GM06990 (cell line): ENCODE results near the gene PHACTR3.

Experiments used
- DNase-seq: peaks from one replicate; pipeline ENCODE4 v3.0.0-alpha.2; 2011; ENCODE audit not compliant: insufficient read length; ENCODE audit errors: extremely low read depth
- H3K27me3 ChIP-seq: replicated peaks from 2 replicates; pipeline ENCODE4 v1.6.0; 2011; ENCODE audit warnings: low read length; ENCODE audit not compliant: control insufficient read depth, insufficient read depth
- H3K36me3 ChIP-seq: 2 replicates; pipeline ENCODE4 v1.5.1; 2011; ENCODE audit warnings: low read length; ENCODE audit not compliant: control insufficient read depth, insufficient read depth
- H3K4me3 ChIP-seq: replicated peaks from 2 replicates; pipeline ENCODE4 v1.5.1; 2011; ENCODE audit warnings: low read depth, mild to moderate bottlenecking, control low read depth, low read length
- CTCF ChIP-seq: IDR thresholded peaks from 2 replicates; pipeline ENCODE4 v1.5.1; 2011; ENCODE audit warnings: low read length, control low read depth, mild to moderate bottlenecking, inconsistent platforms; ENCODE audit not compliant: insufficient read depth, poor library complexity, severe bottlenecking

PHACTR3 gene

GRCh38 chr20:59668926-59669850 is 64.8 kb downstream of the PHACTR3 start:
- H3K27me3 ChIP-seq, result no peaks in the 10 kb centered on the region; the same call in none of the 2 replicates
- no peaks in the 10 kb centered on the region for H3K36me3 ChIP-seq
- no peak for TF ChIP-seq CTCF
- H3K4me3 ChIP-seq, result no peak overlapping the region
- no peak for DNase-seq

- no peak for TF ChIP-seq CTCF
- DNase-seq, result no peak
- H3K36me3 ChIP-seq, result no peaks in the 10 kb centered on the region
- no peak overlapping the region for H3K4me3 ChIP-seq
- H3K27me3 ChIP-seq, result no peaks in the 10 kb centered on the region; the same call in none of the 2 replicates
Measured at GRCh38 chr20:59670786-59671492, 66.6 kb downstream of the PHACTR3 start.

- no peak for TF ChIP-seq CTCF
- Histone ChIP-seq H3K4me3 (no peak overlapping the region), H3K27me3 (no peaks in the 10 kb centered on the region; the same call in none of the 2 replicates), H3K36me3 (no peaks in the 10 kb centered on the region)
- no peak for DNase-seq
Measured at GRCh38 chr20:59671661-59672471, 67.5 kb downstream of the PHACTR3 start.

- H3K4me3 ChIP-seq, result no peak overlapping the region
- no peaks in the 10 kb centered on the region for H3K36me3 ChIP-seq
- no peaks in the 10 kb centered on the region for H3K27me3 ChIP-seq
- DNase-seq, result no peak
- TF ChIP-seq CTCF, result no peak
Measured at GRCh38 chr20:59672576-59672975, 68.2 kb downstream of the PHACTR3 start.

GRCh38 chr20:59673288-59673997 is 69.1 kb downstream of the PHACTR3 start:
- H3K27me3 ChIP-seq, result no peaks in the 10 kb centered on the region; the same call in 1 of the 2 replicates
- no peak for DNase-seq
- H3K4me3 ChIP-seq, result no peak overlapping the region
- no peak for TF ChIP-seq CTCF
- no peaks in the 10 kb centered on the region for H3K36me3 ChIP-seq
